Heart left ventricle (tissue), 16 donors: ENCODE measurements around the gene SPAG4. TPM values are rescaled to one million over a fixed set of nuclear protein-coding genes. Genes with fewer than 3 reads are reported as not detected.

ENCODE experiments used
- ATAC-seq, 4 donors: fragments of 200-7000 bp; cut with Tn5 transposase; one replicate each; pipeline ENCODE4 v1.9.1; 2020 to 2022; ENCODE audit warnings: moderate library complexity in 4 of 4, mild to moderate bottlenecking in 3 of 4, moderate number of reproducible peaks in 1 of 4
- DNase-seq, 5 donors: peaks; one replicate each; pipeline ENCODE4 v3.0.0-alpha.2; 2020
- H3K27ac ChIP-seq, 12 donors: fragments of 200-600 bp; sonication (generic) in 4 of 12; one replicate each; pipeline versions ENCODE4 v1.5.0 to v1.8.0; 2016 to 2022; ENCODE audit warnings: mild to moderate bottlenecking in 2 of 12
- H3K27me3 ChIP-seq, 9 donors: fragments of 200-600 bp; sonication (generic) in 2 of 9; one replicate each; pipeline versions ENCODE4 v1.5.1 to v1.8.0; 2016 to 2022; ENCODE audit warnings: mild to moderate bottlenecking in 3 of 9
- H3K36me3 ChIP-seq, 9 donors: fragments of 200-600 bp; sonication (generic) in 2 of 9; one replicate each; pipeline versions ENCODE4 v1.5.0 to v1.8.0; 2018 to 2022; ENCODE audit warnings: mild to moderate bottlenecking in 2 of 9
- H3K4me1 ChIP-seq, 12 donors: fragments of 200-600 bp; sonication (generic) in 4 of 12; one replicate each; pipeline versions ENCODE4 v1.5.0 to v1.8.0; 2016 to 2022; ENCODE audit warnings: mild to moderate bottlenecking in 3 of 12
- H3K4me3 ChIP-seq, 12 donors: fragments of 200-600 bp; sonication (generic) in 4 of 12; one replicate each; pipeline versions ENCODE4 v1.5.0 to v1.8.0; 2017 to 2022; ENCODE audit warnings: mild to moderate bottlenecking in 9 of 12, moderate library complexity in 4 of 12
- H3K9me3 ChIP-seq, 12 donors: fragments of 200-600 bp; sonication (generic) in 4 of 12; one replicate each; pipeline versions ENCODE4 v1.5.0 to v1.8.0; 2016 to 2022; ENCODE audit warnings: mild to moderate bottlenecking in 1 of 12
- POLR2A ChIP-seq, 2 donors: fragments of 450-650 bp; IDR thresholded peaks; one replicate each; pipeline ENCODE4 v1.6.1; 2017; ENCODE audit warnings: antibody characterized with exemption in 2 of 2, mild to moderate bottlenecking in 2 of 2, moderate library complexity in 2 of 2
- WGBS, 4 donors: extraction: QIAGEN DNeasy Blood & Tissue Kit in 2 of 4; methylation state at CpG; one replicate each; pipeline versions ENCODE4 v1.1.5 to v1.1.7; 2013 to 2018; 5-methylcytosine and 5-hydroxymethylcytosine counted together
- intact Hi-C, 10 donors: fragments of 100-400 bp; cut with DNase I; formaldehyde crosslinking; loops; one replicate each; pipeline versions ENCODE4 v1.11.1 to v1.14.2; 2022
- polyA plus RNA-seq, 2 donors: library from polyadenylated mRNA; stranded (reverse); fragments of 200-250 nt; gene quantifications; one replicate each; pipeline ENCODE4 v1.2.3, GENCODE V29; 2013
- total RNA-seq, 9 donors: library from RNA; depleted of rRNA in 2 of 9; stranded (reverse); fragments of >200 nt in 2 of 9; fragmentation: NEBNext Ultra II Directional in 3 of 9; extraction: Animal tissue kit (Norgen Biotek cat#: 25700) in 3 of 9; gene quantifications; one replicate each; pipeline versions ENCODE4 v1.1.0 to v1.2.4, GENCODE V29; 2016 to 2023
- TF ChIP-seq, protein P1 (sequence below), 12 donors: fragments of 200-600 bp; sonication (generic) in 4 of 12; IDR thresholded peaks; one replicate each; pipeline versions ENCODE4 v1.5.0 to v1.8.0; 2018 to 2022; ENCODE audit warnings: antibody characterized with exemption in 12 of 12, mild to moderate bottlenecking in 5 of 12
- donor health status: ischemic (EF 13 %, LVEDD 7.1; RV severe dilation, severe dysfunction).
- donor health status: healthy with polysubstance abuse.
- donor health status: DM: no; HTN: yes; CAD: no.
- donor health status: DM: no; HTN: no; CAD: no.
- donor health status: ischemic (EF 25% LVEDD 6.9; RV normal size, moderate dysfunction).
- donor health status: ischemic (EF 25% LVEDD 5.7; RV mildly dilated, moderate dysfunction).
- donor health status: healthy.
- donor health status: DM: yes; HTN: yes; CAD: no.
- donor health status: ischemic (EF 35%, LVEDD 5.7; RV mildly dilated, moderate dysfunction).
- donor health status: nonischemic (EF 11% LVEDD 7.7; RV severe dilation, severe dysfunction).
- donor health status: DM: yes; HTN: yes; CAD: no.
- donor health status: PGD.
- donor health status: ischemic (EF 29% LVEDD 5.4; RV normal size, mild dysfunction).
- donor health status: nonischemic (EF 23%, LVEDD 6.1; RV moderate dilation, normal function).

The SPAG4 gene
- total and polyA plus RNA-seq, 11 donors = 1.1 to 6.9 (median 4.5) TPM

DNA sequence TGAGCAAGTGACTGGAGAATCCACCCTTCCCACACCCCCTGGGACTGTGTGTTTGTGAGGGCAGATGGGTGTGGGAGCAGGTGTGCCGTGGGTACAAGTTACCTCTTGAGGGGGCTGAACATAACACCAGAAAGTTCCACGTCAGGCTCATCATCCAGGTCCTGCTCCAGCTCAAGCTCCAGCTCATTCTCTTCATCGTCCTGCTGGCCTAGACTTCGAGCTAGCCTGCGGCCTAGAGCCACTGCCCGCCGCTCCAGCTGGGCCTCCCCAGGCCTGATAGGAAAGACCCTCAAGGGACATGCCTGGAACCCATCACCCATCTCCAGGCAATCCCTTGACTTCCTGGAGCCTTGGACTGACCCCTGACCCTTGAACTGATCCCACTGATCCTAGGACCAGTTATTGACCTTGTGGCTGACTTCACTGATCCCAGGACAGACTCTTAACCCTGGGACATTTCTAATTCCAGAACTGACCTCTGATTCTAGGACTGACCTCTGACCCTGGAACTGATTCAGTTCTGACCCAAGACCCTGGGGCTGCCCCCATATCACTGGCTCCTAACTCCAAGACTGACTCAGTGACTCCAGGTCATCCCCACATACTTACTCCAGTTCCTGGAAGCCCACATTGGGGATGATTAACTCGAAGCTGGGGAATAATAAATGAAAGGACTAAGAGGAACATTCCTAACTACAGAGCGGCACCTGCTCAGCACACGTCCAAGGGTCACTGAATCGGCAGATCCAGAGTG, 11.8 kb upstream of the SPAG4 start:
- Histone ChIP-seq H3K9me3 (no peaks in the 10 kb centered on the region), H3K4me3 (no peak overlapping the region), H3K36me3 (no peaks in the 10 kb centered on the region), H3K27ac (no peak overlapping the region), H3K4me1 (peaks cover 3 to 19% (median 15%) of the 10 kb centered on the region in 12 donors), H3K27me3 (peaks cover 0 to 33% (median 13%) of the 10 kb centered on the region in 9 donors)
- 93 to 96% (median 95%) methylated on average over 10 to 11 of the region's 11 CpGs for WGBS, 4 donors
- DNase-seq = no peak
- intact Hi-C loops = loop anchor here in 6 of 10 donors (5.0 to 10.0 kb wide), 4 partner anchors 58 to 283 kb away; partner anchors contain the start of genes CPNE1 (in 1 of the 6) and RBM12 (in 1 of the 6)
- TF ChIP-seq, protein P1, sequence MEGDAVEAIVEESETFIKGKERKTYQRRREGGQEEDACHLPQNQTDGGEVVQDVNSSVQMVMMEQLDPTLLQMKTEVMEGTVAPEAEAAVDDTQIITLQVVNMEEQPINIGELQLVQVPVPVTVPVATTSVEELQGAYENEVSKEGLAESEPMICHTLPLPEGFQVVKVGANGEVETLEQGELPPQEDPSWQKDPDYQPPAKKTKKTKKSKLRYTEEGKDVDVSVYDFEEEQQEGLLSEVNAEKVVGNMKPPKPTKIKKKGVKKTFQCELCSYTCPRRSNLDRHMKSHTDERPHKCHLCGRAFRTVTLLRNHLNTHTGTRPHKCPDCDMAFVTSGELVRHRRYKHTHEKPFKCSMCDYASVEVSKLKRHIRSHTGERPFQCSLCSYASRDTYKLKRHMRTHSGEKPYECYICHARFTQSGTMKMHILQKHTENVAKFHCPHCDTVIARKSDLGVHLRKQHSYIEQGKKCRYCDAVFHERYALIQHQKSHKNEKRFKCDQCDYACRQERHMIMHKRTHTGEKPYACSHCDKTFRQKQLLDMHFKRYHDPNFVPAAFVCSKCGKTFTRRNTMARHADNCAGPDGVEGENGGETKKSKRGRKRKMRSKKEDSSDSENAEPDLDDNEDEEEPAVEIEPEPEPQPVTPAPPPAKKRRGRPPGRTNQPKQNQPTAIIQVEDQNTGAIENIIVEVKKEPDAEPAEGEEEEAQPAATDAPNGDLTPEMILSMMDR (IDR thresholded peaks at IDR 0.05) = no peak
- TF ChIP-seq POLR2A (IDR thresholded peaks at IDR 0.05) = no peak
- ATAC-seq = no peak

DNA sequence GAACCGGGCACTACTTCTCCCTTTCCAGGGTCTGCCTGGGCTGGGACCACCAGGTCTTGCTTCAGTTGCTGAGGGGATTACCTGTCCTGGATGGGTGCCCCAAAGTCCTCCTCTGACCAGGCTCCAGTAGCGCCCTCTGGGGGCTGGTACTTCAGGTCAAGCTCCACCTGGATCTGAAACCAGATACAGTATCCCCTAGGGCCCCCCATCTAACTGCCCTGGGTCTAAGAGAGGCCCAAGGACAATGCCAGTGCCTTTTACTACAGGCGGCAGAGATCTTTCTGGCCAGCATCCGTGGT, 11.2 kb upstream of the SPAG4 start:
- H3K27me3 ChIP-seq = peaks cover 0 to 28% (median 12%) of the 10 kb centered on the region in 9 donors
- H3K27ac ChIP-seq = no peak overlapping the region
- intact Hi-C loops = loop anchor here in 6 of 10 donors (5.0 to 10.0 kb wide), 4 partner anchors 58 to 283 kb away; partner anchors contain the start of genes CPNE1 (in 1 of the 6) and RBM12 (in 1 of the 6)
- no peak overlapping the region for H3K4me3 ChIP-seq
- no peaks in the 10 kb centered on the region for H3K9me3 ChIP-seq
- no peak for TF ChIP-seq POLR2A (IDR thresholded peaks at IDR 0.05)
- TF ChIP-seq, protein P1 (IDR thresholded peaks at IDR 0.05) = peak in 4 of 12 donors; percentile 6 to 16 (median 14)
- DNase-seq (no peak), ATAC-seq (no peak)
- H3K4me1 ChIP-seq = peaks cover 3 to 19% (median 15%) of the 10 kb centered on the region in 12 donors
- no peaks in the 10 kb centered on the region for H3K36me3 ChIP-seq
- 58 to 64% (median 60%) methylated on average over 3 to 4 of the region's 4 CpGs for WGBS, 4 donors

DNA sequence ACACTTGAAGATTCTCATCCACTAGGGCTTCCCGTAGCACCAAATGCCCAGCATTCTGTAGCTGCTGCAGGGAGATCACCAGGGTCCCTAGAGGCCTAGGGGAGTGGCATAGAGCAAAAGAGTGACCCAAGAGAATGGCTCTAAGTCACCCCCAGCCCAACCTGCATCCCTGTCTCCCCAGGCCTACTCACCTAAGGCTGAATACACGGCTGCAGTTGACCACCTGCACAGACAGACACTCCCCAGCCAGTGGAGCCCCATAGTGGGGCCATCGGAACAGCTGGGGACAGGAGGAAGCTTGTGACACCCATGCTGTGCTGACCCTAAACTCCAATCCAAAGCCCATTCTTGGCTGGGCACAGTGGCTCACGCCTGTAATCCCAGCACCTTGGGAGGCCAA, 9.5 kb upstream of the SPAG4 start:
- peaks cover 3 to 12% (median 9%) of the 10 kb centered on the region in 12 donors for H3K4me1 ChIP-seq
- DNase-seq = no peak
- ATAC-seq = no peak
- H3K27me3 ChIP-seq = peaks cover 0 to 10% (median 2%) of the 10 kb centered on the region in 9 donors
- TF ChIP-seq, protein P1 (IDR thresholded peaks at IDR 0.05) = no peak
- no peak for TF ChIP-seq POLR2A (IDR thresholded peaks at IDR 0.05)
- H3K9me3 ChIP-seq = no peaks in the 10 kb centered on the region
- intact Hi-C loops = loop anchor here in 2 of 10 donors (10.0 kb wide), 1 partner anchor 279 kb away; no protein-coding TSS in a partner anchor
- no peak overlapping the region for H3K4me3 ChIP-seq
- H3K36me3 ChIP-seq = no peaks in the 10 kb centered on the region
- WGBS, 4 donors = 88 to 94% (median 90%) methylated on average over 4 of the region's 4 CpGs
- no peak overlapping the region for H3K27ac ChIP-seq

DNA sequence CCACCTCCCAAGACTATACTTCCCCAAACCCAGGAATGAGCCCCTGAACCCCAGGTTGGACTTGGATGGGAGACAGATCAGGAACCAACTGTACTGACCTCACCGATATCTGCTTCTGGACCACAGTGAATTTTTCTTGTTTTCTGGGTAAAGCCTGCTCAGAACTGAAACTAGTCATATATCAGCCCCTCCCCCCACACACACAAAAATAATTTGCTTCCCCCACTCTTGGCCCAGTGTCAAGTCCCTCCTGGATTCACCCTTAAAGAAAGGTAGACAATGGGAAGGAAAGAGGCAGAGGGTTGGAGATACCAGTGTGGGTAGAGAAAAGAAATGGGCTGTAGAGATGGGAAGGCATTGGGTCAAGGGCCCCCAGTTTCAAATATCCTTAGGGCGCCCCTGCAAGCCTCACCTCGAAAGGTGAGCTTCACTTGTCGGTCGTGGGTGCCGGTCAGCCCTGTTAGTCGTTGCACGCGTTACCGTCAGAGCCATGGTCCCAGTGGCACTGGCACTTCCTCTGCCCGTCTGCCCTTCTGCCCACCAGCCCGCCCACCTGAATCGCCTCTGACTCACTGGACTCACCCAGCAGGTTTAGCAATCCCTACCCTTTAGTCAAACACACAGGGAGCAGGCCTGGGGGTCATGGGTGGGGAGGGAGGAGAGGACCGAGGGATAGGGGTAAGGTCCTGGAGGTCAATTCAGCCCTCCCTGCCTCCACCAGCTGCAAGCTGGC, 8.5 kb upstream of the SPAG4 start:
- DNase-seq (no peak), ATAC-seq (no peak)
- Histone ChIP-seq H3K4me1 (peaks cover 0 to 3% (median 0%) of the 10 kb centered on the region in 12 donors), H3K36me3 (no peaks in the 10 kb centered on the region), H3K9me3 (no peaks in the 10 kb centered on the region), H3K27me3 (peaks cover 0 to under 1% (median 0%) of the 10 kb centered on the region in 9 donors), H3K4me3 (no peak overlapping the region), H3K27ac (no peak overlapping the region)
- TF ChIP-seq, protein P1 (IDR thresholded peaks at IDR 0.05) = no peak
- TF ChIP-seq POLR2A (IDR thresholded peaks at IDR 0.05) = no peak
- 80 to 85% (median 82%) methylated on average over 14 of the region's 14 CpGs for WGBS, 4 donors
- intact Hi-C loops = loop anchor here in 2 of 10 donors (10.0 kb wide), 1 partner anchor 278 kb away; no protein-coding TSS in a partner anchor
